Activated CD4-positive, alpha-beta memory T cell treated with anti-CD3 and anti-CD28 coated beads, Interleukin-2, amount 10 ng/mL, durations not matched to agents 7 days and 5 days (primary cell): ENCODE measurements around the gene NDUFV2. TPM values are rescaled to one million over a fixed set of nuclear protein-coding genes. Genes with fewer than 3 reads are reported as not detected.
"Not testable (repeated sequence)": the region's sequence is repeated elsewhere in the genome, so short reads cannot be mapped to it uniquely, and the experiment has no call there.

ENCODE experiments used
- CTCF ChIA-PET: fragments of 350-600 bp; sonication (Branson Sonifier 250); formaldehyde crosslinking; loops from one replicate; lab custom pipeline; 2021; ENCODE audit warnings: antibody characterized with exemption, inconsistent platforms; lab: Charles Lee
- POLR2A ChIA-PET: fragments of 350-600 bp; sonication (Branson Sonifier 250); formaldehyde crosslinking; loops from one replicate; lab custom pipeline; 2021; ENCODE audit warnings: antibody characterized with exemption; lab: Charles Lee
- DNase-seq: peaks from one replicate; pipeline ENCODE4 v3.0.0-alpha.2; 2020
- H3K27ac Mint-ChIP-seq: one replicate; pipeline ENCODE4 v1.8.0; 2021; ENCODE audit warnings: mild to moderate bottlenecking, mixed read lengths
- H3K27me3 Mint-ChIP-seq: one replicate; pipeline ENCODE4 v1.8.0; 2021; ENCODE audit warnings: mixed read lengths
- H3K36me3 Mint-ChIP-seq: one replicate; pipeline ENCODE4 v1.8.0; 2021; ENCODE audit warnings: low read depth, mixed read lengths
- H3K4me1 Mint-ChIP-seq: one replicate; pipeline ENCODE4 v1.8.0; 2021; ENCODE audit warnings: mixed read lengths
- H3K4me3 Mint-ChIP-seq: one replicate; pipeline ENCODE4 v1.8.0; 2021; ENCODE audit warnings: mild to moderate bottlenecking, mixed read lengths
- H3K9me3 Mint-ChIP-seq: one replicate; pipeline ENCODE4 v1.8.0; 2021; ENCODE audit warnings: mixed read lengths
- total RNA-seq, 2 experiments: library from RNA; stranded (reverse); gene quantifications; one replicate each; pipeline ENCODE4 v1.2.3, GENCODE V29; 2021

NDUFV2 gene
- total RNA-seq, 2 experiments from 2014 or later = 288 to 295 TPM

DNA sequence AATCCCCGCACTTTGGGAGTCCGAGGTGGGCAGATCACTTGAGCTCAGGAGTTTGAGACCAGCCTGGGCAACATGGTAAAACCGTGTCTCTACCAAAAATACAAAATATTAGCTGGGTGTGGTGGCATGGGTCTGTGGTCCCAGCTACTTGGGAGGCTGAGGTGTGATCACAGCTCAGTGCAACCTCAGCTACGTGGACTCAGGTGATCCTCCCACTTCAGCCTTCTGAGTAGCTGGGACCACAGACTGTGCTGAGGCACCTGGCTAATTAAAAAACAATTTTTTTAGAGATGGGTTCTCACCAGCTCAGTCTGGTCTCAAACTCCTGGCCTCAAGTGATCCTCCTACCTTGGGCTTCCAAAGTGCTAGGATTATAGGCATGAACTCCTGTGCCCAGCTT, 57.5 kb downstream of the NDUFV2 start:
- Mint-ChIP-seq H3K27me3 (no peaks in the 10 kb centered on the region), H3K9me3 (peaks cover 36% of the 10 kb centered on the region), H3K4me1 (peaks cover 39% of the 10 kb centered on the region), H3K27ac (no peak overlapping the region), H3K4me3 (no peak overlapping the region), H3K36me3 (peaks cover 66% of the 10 kb centered on the region)
- ChIA-PET CTCF (interaction anchor here (1.1 kb wide), 1 partner anchor 41 kb away, joined by 3 read pairs; no protein-coding TSS in a partner anchor), POLR2A (interaction anchor here (0.6 to 1.8 kb wide), 2 partner anchors 10 to 11 kb away, joined by 3 to 4 read pairs; no protein-coding TSS in a partner anchor)
- no peak for DNase-seq

DNA sequence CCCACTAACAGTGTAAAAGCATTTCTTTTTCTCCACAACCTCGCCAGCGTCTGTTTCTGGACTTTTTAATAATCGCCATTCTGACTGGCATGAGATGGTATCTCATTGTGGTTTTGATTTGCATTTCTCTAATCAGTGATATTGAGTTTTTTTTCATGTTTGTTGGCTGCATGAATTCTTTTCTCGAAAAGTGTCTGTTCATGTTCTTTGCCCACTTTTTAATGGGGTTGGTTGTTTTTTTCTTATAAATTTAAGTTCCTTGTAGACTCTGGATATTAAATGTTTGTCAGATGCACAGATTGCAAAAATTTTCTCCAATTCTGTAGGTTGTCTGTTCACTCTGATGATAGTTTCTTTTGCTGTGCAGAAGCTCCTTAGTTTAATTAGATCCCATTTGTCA, 60.2 kb downstream of the NDUFV2 start:
- H3K4me1 Mint-ChIP-seq = peaks cover 25% of the 10 kb centered on the region
- peaks cover 36% of the 10 kb centered on the region for H3K9me3 Mint-ChIP-seq
- CTCF ChIA-PET, H3K27me3 Mint-ChIP-seq, H3K27ac Mint-ChIP-seq, H3K4me3 Mint-ChIP-seq, DNase-seq, POLR2A ChIA-PET: not testable (repeated sequence)
- H3K36me3 Mint-ChIP-seq = peaks cover 60% of the 10 kb centered on the region

DNA sequence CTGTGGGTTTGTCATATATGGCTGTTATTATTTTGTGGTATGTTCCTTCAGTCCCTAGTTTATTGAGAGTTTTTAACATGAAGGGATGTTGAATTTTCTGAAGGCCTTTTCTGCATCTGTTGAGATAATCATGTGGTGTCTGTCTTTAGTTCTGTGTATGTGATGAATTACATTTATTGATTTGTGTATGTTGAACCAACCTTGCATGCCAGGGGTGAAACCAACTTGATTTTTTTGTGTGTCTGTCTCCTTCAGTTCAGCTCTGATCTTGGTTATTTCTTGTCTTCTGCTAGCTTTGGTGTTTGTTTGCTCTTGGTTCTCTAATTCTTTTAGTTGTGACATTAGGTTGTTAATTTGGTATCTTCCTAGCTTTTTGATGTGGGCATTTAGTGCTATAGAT, 61.6 kb downstream of the NDUFV2 start:
- peaks cover 22% of the 10 kb centered on the region for H3K4me1 Mint-ChIP-seq
- peaks cover 36% of the 10 kb centered on the region for H3K9me3 Mint-ChIP-seq
- H3K27me3 Mint-ChIP-seq, CTCF ChIA-PET, H3K27ac Mint-ChIP-seq, H3K4me3 Mint-ChIP-seq, POLR2A ChIA-PET, DNase-seq: not testable (repeated sequence)
- peaks cover 61% of the 10 kb centered on the region for H3K36me3 Mint-ChIP-seq

DNA sequence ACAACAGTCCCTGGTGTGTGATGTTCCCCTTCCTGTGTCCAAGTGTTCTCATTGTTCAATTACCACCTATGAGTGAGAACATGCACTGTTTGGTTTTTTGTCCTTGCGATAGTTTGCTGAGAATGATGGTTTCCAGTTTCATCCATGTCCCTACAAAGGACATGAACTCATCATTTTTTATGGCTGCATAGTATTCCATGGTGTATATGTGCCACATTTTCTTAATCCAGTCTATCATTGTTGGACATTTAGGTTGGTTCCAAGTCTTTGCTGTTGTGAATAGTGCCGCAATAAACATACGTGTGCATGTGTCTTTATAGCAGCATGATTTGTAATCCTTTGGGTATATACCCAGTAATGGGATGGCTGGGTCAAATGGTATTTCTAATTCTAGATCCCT, 63.4 kb downstream of the NDUFV2 start:
- H3K4me3 Mint-ChIP-seq, POLR2A ChIA-PET, CTCF ChIA-PET, H3K27me3 Mint-ChIP-seq, DNase-seq, H3K27ac Mint-ChIP-seq: not testable (repeated sequence)
- H3K4me1 Mint-ChIP-seq = peaks cover 30% of the 10 kb centered on the region
- H3K9me3 Mint-ChIP-seq = peaks cover 38% of the 10 kb centered on the region
- peaks cover 71% of the 10 kb centered on the region for H3K36me3 Mint-ChIP-seq

DNA sequence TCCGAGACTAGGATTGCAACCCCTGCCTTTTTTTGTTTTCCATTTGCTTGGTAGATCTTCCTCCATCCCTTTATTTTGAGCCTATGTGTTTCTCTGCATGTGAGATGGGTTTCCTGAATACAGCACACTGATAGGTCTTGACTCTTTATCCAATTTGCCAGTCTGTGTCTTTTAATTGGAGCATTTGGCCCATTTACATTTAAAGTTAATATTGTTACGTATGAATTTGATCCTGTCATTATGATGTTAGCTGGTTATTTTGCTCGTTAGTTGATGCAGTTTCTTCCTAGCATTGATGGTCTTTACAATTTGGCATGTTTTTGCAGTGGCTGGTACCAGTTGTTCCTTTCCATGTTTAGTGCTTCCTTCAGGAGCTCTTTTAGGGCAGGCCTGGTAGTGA, 67.0 kb downstream of the NDUFV2 start:
- DNase-seq, POLR2A ChIA-PET, H3K27me3 Mint-ChIP-seq, H3K27ac Mint-ChIP-seq, CTCF ChIA-PET, H3K4me3 Mint-ChIP-seq: not testable (repeated sequence)
- H3K36me3 Mint-ChIP-seq = peaks cover 59% of the 10 kb centered on the region
- H3K4me1 Mint-ChIP-seq = peaks cover 49% of the 10 kb centered on the region
- peaks cover 18% of the 10 kb centered on the region for H3K9me3 Mint-ChIP-seq

DNA sequence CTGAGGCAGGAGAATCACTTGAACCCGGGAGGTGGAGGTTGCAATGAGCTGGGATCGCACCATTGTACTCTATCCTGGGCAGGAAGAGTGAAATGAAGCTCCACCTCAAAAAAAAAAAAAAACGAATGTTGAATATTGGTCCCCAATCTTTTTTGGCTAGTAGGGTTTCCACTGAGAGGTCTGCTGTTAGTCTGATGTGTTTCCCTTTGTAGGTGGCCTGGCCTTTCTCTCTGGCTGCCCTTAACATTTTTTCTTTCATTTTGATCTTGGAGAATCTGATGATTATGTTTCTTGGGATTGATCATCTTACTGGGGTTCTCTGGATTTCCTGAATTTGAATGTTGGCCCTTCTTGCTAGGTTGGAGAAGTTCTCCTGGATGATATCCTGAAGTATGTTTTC, 69.4 kb downstream of the NDUFV2 start:
- DNase-seq, POLR2A ChIA-PET, H3K9me3 Mint-ChIP-seq, H3K4me3 Mint-ChIP-seq, H3K27ac Mint-ChIP-seq, H3K27me3 Mint-ChIP-seq: not testable (repeated sequence)
- CTCF ChIA-PET = interaction anchor here (0.6 kb wide), 1 partner anchor 42 kb away, joined by 3 read pairs; no protein-coding TSS in a partner anchor
- Mint-ChIP-seq H3K4me1 (peaks cover 54% of the 10 kb centered on the region), H3K36me3 (peaks cover 54% of the 10 kb centered on the region)

GRCh38 chr18:9172506-9173127, 70.1 kb downstream of the NDUFV2 start:
- CTCF ChIA-PET = interaction anchor here (0.6 kb wide), 1 partner anchor 41 kb away, joined by 3 read pairs; no protein-coding TSS in a partner anchor

GRCh38 chr18:9173770-9174233, 71.3 kb downstream of the NDUFV2 start:
- peaks cover 8% of the 10 kb centered on the region for H3K9me3 Mint-ChIP-seq
- CTCF ChIA-PET = no interaction called here
- peak overlapping the region; percentile 21 for H3K27ac Mint-ChIP-seq
- no peaks in the 10 kb centered on the region for H3K27me3 Mint-ChIP-seq
- H3K36me3 Mint-ChIP-seq = peaks cover 50% of the 10 kb centered on the region
- DNase-seq = no peak
- no peak overlapping the region for H3K4me3 Mint-ChIP-seq
- H3K4me1 Mint-ChIP-seq = peaks cover 50% of the 10 kb centered on the region
- POLR2A ChIA-PET = no interaction called here

More at GRCh38 chr18:9172506-9173127, 70.1 kb downstream of the NDUFV2 start:
- peaks cover 8% of the 10 kb centered on the region for H3K9me3 Mint-ChIP-seq
- H3K4me1 Mint-ChIP-seq = peaks cover 53% of the 10 kb centered on the region
- POLR2A ChIA-PET = no interaction called here
- H3K27me3 Mint-ChIP-seq = no peaks in the 10 kb centered on the region
- no peak overlapping the region for H3K4me3 Mint-ChIP-seq
- peaks cover 52% of the 10 kb centered on the region for H3K36me3 Mint-ChIP-seq
- no peak for DNase-seq
- no peak overlapping the region for H3K27ac Mint-ChIP-seq

GRCh38 chr18:9174302-9174701, 71.8 kb downstream of the NDUFV2 start:
- Mint-ChIP-seq H3K27ac (no peak overlapping the region), H3K27me3 (no peaks in the 10 kb centered on the region), H3K4me3 (no peak overlapping the region), H3K9me3 (peaks cover 8% of the 10 kb centered on the region), H3K36me3 (peaks cover 49% of the 10 kb centered on the region), H3K4me1 (peaks cover 47% of the 10 kb centered on the region)
- DNase-seq = no peak
- CTCF ChIA-PET = no interaction called here
- POLR2A ChIA-PET = no interaction called here

GRCh38 chr18:9175115-9175514, 72.6 kb downstream of the NDUFV2 start:
- ChIA-PET POLR2A (no interaction called here), CTCF (no interaction called here)
- Mint-ChIP-seq H3K4me1 (peaks cover 47% of the 10 kb centered on the region), H3K27me3 (no peaks in the 10 kb centered on the region), H3K27ac (no peak overlapping the region), H3K36me3 (peaks cover 47% of the 10 kb centered on the region), H3K9me3 (peaks cover 8% of the 10 kb centered on the region), H3K4me3 (no peak overlapping the region)
- no peak for DNase-seq

GRCh38 chr18:9177031-9177430, 74.5 kb downstream of the NDUFV2 start:
- no peak overlapping the region for H3K27ac Mint-ChIP-seq
- H3K4me1 Mint-ChIP-seq = peaks cover 38% of the 10 kb centered on the region
- H3K27me3 Mint-ChIP-seq = no peaks in the 10 kb centered on the region
- CTCF ChIA-PET = no interaction called here
- H3K9me3 Mint-ChIP-seq = no peaks in the 10 kb centered on the region
- H3K36me3 Mint-ChIP-seq = peaks cover 38% of the 10 kb centered on the region
- POLR2A ChIA-PET = no interaction called here
- DNase-seq = no peak
- no peak overlapping the region for H3K4me3 Mint-ChIP-seq

GRCh38 chr18:9177466-9177865, 75.0 kb downstream of the NDUFV2 start:
- no peak for DNase-seq
- ChIA-PET POLR2A (interaction anchor here (0.8 kb wide), 1 partner anchor 39 kb away, joined by 3 read pairs; no protein-coding TSS in a partner anchor), CTCF (no interaction called here)
- peaks cover 37% of the 10 kb centered on the region for H3K36me3 Mint-ChIP-seq
- no peaks in the 10 kb centered on the region for H3K9me3 Mint-ChIP-seq
- H3K27ac Mint-ChIP-seq = no peak overlapping the region
- peaks cover 34% of the 10 kb centered on the region for H3K4me1 Mint-ChIP-seq
- H3K27me3 Mint-ChIP-seq = no peaks in the 10 kb centered on the region
- no peak overlapping the region for H3K4me3 Mint-ChIP-seq

GRCh38 chr18:9178557-9178956, 76.1 kb downstream of the NDUFV2 start:
- H3K4me1 Mint-ChIP-seq = peaks cover 36% of the 10 kb centered on the region
- no peak overlapping the region for H3K27ac Mint-ChIP-seq
- no peaks in the 10 kb centered on the region for H3K27me3 Mint-ChIP-seq
- H3K4me3 Mint-ChIP-seq = no peak overlapping the region
- no peaks in the 10 kb centered on the region for H3K9me3 Mint-ChIP-seq
- CTCF ChIA-PET = interaction anchor here (0.5 kb wide), 1 partner anchor 106 kb away, joined by 3 read pairs; no protein-coding TSS in a partner anchor
- peaks cover 44% of the 10 kb centered on the region for H3K36me3 Mint-ChIP-seq
- POLR2A ChIA-PET = no interaction called here
- DNase-seq = no peak
